Stimulated activated CD4-positive, alpha-beta T cell treated with anti-CD3 and anti-CD28 coated beads, Interleukin-2, amount 100 ng/mL, for 24 hours (primary cell): ENCODE results near the gene CCDC159.

Source experiments
- DNase-seq, 2 donors: peaks; one replicate each; pipeline ENCODE4 v3.0.0-alpha.2; 2020

Gene CCDC159

GRCh38 chr19:11399667-11400066 lies 53.3 kb downstream of the CCDC159 start:
- DNase-seq: no peak

DNA sequence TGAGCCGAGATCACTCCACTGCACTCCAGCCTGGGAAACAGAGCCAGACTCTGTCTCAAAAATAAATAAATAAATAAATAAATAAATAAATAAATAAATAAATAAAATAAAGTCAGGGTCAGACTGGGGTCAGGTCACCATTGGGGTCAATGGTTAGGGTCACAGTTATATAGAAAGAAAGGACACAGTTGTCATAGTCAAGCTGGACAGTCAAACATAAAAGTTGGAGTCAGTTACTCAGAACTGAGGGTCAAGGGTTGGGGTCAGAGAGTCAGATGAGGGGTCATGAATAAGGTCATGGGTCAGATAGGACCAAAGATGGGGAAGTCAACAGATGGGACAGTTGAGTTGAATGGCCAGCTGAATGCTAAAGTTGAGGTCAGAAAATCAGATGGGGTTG lies 54.5 kb downstream of the CCDC159 start:
- DNase-seq: no peak

DNA sequence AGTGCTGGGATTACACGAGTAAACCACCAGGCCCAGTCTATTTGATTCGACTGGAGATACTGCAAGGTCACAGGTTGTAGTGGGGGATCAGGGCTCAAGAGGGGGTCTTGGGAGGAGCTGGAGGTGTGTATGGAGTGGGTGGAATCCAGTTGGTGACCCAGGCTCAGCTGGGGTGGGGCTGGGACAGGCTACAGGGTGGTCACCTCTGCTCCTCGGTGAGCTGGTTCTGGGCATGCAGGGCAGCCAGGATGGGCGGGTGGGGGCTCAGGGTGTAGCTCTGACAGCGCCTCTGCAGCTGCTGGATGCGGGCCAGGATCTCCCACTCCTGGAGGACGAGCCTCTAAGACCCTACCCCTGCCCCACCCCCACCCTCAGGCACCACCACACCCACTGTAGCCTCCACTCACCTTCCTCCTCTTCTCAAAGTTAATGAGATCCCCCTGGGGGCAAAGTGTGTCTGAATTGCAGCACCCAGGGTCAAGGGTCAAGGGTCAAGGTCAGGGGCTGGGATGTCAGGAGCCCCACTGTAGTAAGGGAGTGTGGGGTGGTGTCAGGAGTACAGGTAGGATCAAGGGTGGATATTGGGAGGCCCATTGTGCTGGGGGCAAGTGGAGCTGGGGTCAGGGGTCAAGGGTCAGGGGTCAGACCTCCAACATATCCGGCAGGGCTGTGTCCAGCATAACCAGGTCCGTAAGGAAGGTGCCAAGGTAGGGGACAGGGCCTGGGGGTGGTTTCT lies 55.7 kb downstream of the CCDC159 start:
- DNase-seq: no peak
